HL-60/S4 treated with retinoic acid at 250 ng/mL for 4 days and 3 days (cell line): ENCODE data around the gene ANKDD1B.

Experiments used
- in situ Hi-C: fragments of 300-500 bp; cut with MboI; formaldehyde crosslinking; loops from 2 replicates; pipeline ENCODE4 v1.7.0; 2022; ENCODE audit warnings: low sequenced_read_pairs

ANKDD1B gene

GRCh38 chr5:75659791-75660450 lies 48.7 kb downstream of the ANKDD1B start:
- in situ Hi-C loops = loop anchor here (25.0 kb wide), 1 partner anchor 423 kb away; the partner anchor contains the start of gene ANKRD31

GRCh38 chr5:75660678-75661465 lies 49.6 kb downstream of the ANKDD1B start:
- in situ Hi-C loops = loop anchor here (25.0 kb wide), 1 partner anchor 424 kb away; the partner anchor contains the start of gene ANKRD31

GRCh38 chr5:75662061-75662460 lies 50.8 kb downstream of the ANKDD1B start:
- in situ Hi-C loops = loop anchor here (25.0 kb wide), 1 partner anchor 425 kb away; the partner anchor contains the start of gene ANKRD31

- in situ Hi-C loops = loop anchor here (25.0 kb wide), 1 partner anchor 426 kb away; the partner anchor contains the start of gene ANKRD31
Measured at GRCh38 chr5:75663579-75664284, 52.5 kb downstream of the ANKDD1B start.

- in situ Hi-C loops = loop anchor here (25.0 kb wide), 1 partner anchor 428 kb away; the partner anchor contains the start of gene ANKRD31
Measured at GRCh38 chr5:75664979-75665378, 53.7 kb downstream of the ANKDD1B start.

GRCh38 chr5:75666801-75667200 lies 55.5 kb downstream of the ANKDD1B start:
- in situ Hi-C loops = loop anchor here (25.0 kb wide), 1 partner anchor 430 kb away; the partner anchor contains the start of gene ANKRD31

- in situ Hi-C loops = loop anchor here (25.0 kb wide), 1 partner anchor 430 kb away; the partner anchor contains the start of gene ANKRD31
Measured at GRCh38 chr5:75667586-75667985, 56.3 kb downstream of the ANKDD1B start.

- in situ Hi-C loops = loop anchor here (25.0 kb wide), 1 partner anchor 431 kb away; the partner anchor contains the start of gene ANKRD31
Measured at GRCh38 chr5:75668445-75668844, 57.2 kb downstream of the ANKDD1B start.

GRCh38 chr5:75668977-75669689 lies 57.9 kb downstream of the ANKDD1B start:
- in situ Hi-C loops = loop anchor here (25.0 kb wide), 1 partner anchor 432 kb away; the partner anchor contains the start of gene ANKRD31

- in situ Hi-C loops = loop anchor here (25.0 kb wide), 1 partner anchor 433 kb away; the partner anchor contains the start of gene ANKRD31
Measured at GRCh38 chr5:75670577-75670976, 59.3 kb downstream of the ANKDD1B start.

- in situ Hi-C loops = loop anchor here (25.0 kb wide), 1 partner anchor 434 kb away; the partner anchor contains the start of gene ANKRD31
Measured at GRCh38 chr5:75671506-75671905, 60.3 kb downstream of the ANKDD1B start.

GRCh38 chr5:75672616-75673015 lies 61.4 kb downstream of the ANKDD1B start:
- in situ Hi-C loops = loop anchor here (25.0 kb wide), 1 partner anchor 435 kb away; the partner anchor contains the start of gene ANKRD31

- in situ Hi-C loops = no loop called here
Measured at GRCh38 chr5:75675783-75676182, 64.5 kb downstream of the ANKDD1B start.

GRCh38 chr5:75677607-75678006 lies 66.4 kb downstream of the ANKDD1B start:
- in situ Hi-C loops = no loop called here

GRCh38 chr5:75678155-75678554 lies 66.9 kb downstream of the ANKDD1B start:
- in situ Hi-C loops = no loop called here

- in situ Hi-C loops = no loop called here
Measured at GRCh38 chr5:75681125-75681830, 70.0 kb downstream of the ANKDD1B start.

- in situ Hi-C loops = no loop called here
Measured at GRCh38 chr5:75685141-75685540, 73.9 kb downstream of the ANKDD1B start.

GRCh38 chr5:75686480-75686879 lies 75.2 kb downstream of the ANKDD1B start:
- in situ Hi-C loops = no loop called here

- in situ Hi-C loops = no loop called here
Measured at GRCh38 chr5:75690669-75691068, 79.4 kb downstream of the ANKDD1B start.
